GM23338 (cell line): ENCODE results near the gene GPR32. TPM values are rescaled to one million over a fixed set of nuclear protein-coding genes. Genes with fewer than 3 reads are reported as not detected.

Experiments
- ATAC-seq: fragments of 200-7000 bp; cut with Tn5 transposase; 3 replicates; pipeline ENCODE4 v1.9.1; 2020
- DNase-seq: peaks from one replicate; pipeline ENCODE4 v3.0.0-alpha.2; 2015; ENCODE audit warnings: low spot score
- H2AFZ ChIP-seq: fragments of 200-600 bp; sonication (generic); 2 replicates; pipeline ENCODE4 v1.8.0; 2016; ENCODE audit warnings: antibody characterized with exemption, mild to moderate bottlenecking, moderate library complexity
- H3F3A ChIP-seq: fragments of 200-600 bp; sonication (generic); replicated peaks from 2 replicates; pipeline ENCODE4 v1.8.0; 2017; ENCODE audit warnings: antibody characterized with exemption, mixed run types, low read depth
- H3K27ac ChIP-seq: fragments of 200-600 bp; sonication (generic); 2 replicates; pipeline ENCODE4 v1.6.1; 2016; ENCODE audit warnings: low read depth
- H3K27me3 ChIP-seq: fragments of 200-600 bp; sonication (generic); 2 replicates; pipeline ENCODE4 v1.8.0; 2016; ENCODE audit warnings: mild to moderate bottlenecking, mixed run types, moderate library complexity; ENCODE audit not compliant: insufficient read depth
- H3K36me3 ChIP-seq: fragments of 200-600 bp; sonication (generic); 2 replicates; pipeline ENCODE4 v1.8.0; 2016; ENCODE audit warnings: mild to moderate bottlenecking; ENCODE audit not compliant: insufficient read depth
- H3K4me1 ChIP-seq: fragments of 200-600 bp; sonication (generic); 2 replicates; pipeline ENCODE4 v1.8.0; 2016; ENCODE audit warnings: mild to moderate bottlenecking, moderate library complexity; ENCODE audit not compliant: insufficient read depth
- H3K4me2 ChIP-seq: fragments of 200-600 bp; sonication (generic); 2 replicates; pipeline ENCODE4 v1.7.1; 2017; ENCODE audit warnings: mixed run types
- H3K4me3 ChIP-seq: fragments of 200-600 bp; sonication (generic); 2 replicates; pipeline ENCODE4 v1.6.1; 2016; ENCODE audit warnings: mixed run types
- H3K79me2 ChIP-seq: fragments of 200-600 bp; sonication (generic); replicated peaks from 2 replicates; pipeline ENCODE4 v1.8.0; 2017; ENCODE audit warnings: mild to moderate bottlenecking; ENCODE audit not compliant: insufficient read depth
- H3K9me2 ChIP-seq: fragments of 200-600 bp; sonication (generic); 2 replicates; pipeline ENCODE4 v1.8.0; 2017; ENCODE audit not compliant: insufficient read depth
- H4K20me1 ChIP-seq: fragments of 200-600 bp; sonication (generic); replicated peaks from 2 replicates; pipeline ENCODE4 v1.8.0; 2017; ENCODE audit warnings: mild to moderate bottlenecking; ENCODE audit not compliant: insufficient read depth
- H3K27ac Mint-ChIP-seq: 2 replicates; pipeline ENCODE4 v1.8.0; 2020; ENCODE audit warnings: inconsistent platforms, mild to moderate bottlenecking, moderate library complexity, mixed read lengths
- H3K27me3 Mint-ChIP-seq: 3 replicates; pipeline ENCODE4 v1.8.0; 2022; ENCODE audit warnings: low read depth, mild to moderate bottlenecking, moderate library complexity, mixed read lengths, inconsistent platforms; ENCODE audit not compliant: insufficient read depth, poor library complexity
- H3K36me3 Mint-ChIP-seq: 3 replicates; pipeline ENCODE4 v1.8.0; 2021; ENCODE audit warnings: low read depth, mild to moderate bottlenecking, inconsistent platforms, moderate library complexity, mixed read lengths
- H3K4me1 Mint-ChIP-seq: 3 replicates; pipeline ENCODE4 v1.8.0; 2020; ENCODE audit warnings: mild to moderate bottlenecking, inconsistent platforms, mixed read lengths
- H3K4me3 Mint-ChIP-seq: 3 replicates; pipeline ENCODE4 v1.8.0; 2021; ENCODE audit warnings: moderate library complexity, mild to moderate bottlenecking, inconsistent platforms, mixed read lengths
- H3K9me3 Mint-ChIP-seq: 3 replicates; pipeline ENCODE4 v1.8.0; 2020; ENCODE audit warnings: moderate library complexity, mild to moderate bottlenecking, inconsistent platforms, mixed read lengths
- CREB1 ChIP-seq: fragments of 250-450 bp; sonication (Bioruptor Pico); IDR thresholded peaks from 2 replicates; pipeline ENCODE4 v1.5.0; 2020; ENCODE audit warnings: low read depth, mild to moderate bottlenecking, moderate library complexity
- CTCF ChIP-seq, 2 experiments: fragments of 200-600 bp in 1 of 2; sonication (generic) in 1 of 2; conservative IDR thresholded peaks; 2 replicates each; pipeline versions ENCODE4 v1.5.1 to v1.6.1; 2016 to 2017; ENCODE audit warnings: antibody characterized with exemption in 2 of 2, low read depth in 2 of 2, mild to moderate bottlenecking in 2 of 2, moderate library complexity in 1 of 2
- EZH2phosphoT487 ChIP-seq: fragments of 200-600 bp; sonication (generic); IDR thresholded peaks from one replicate; pipeline ENCODE4 v1.8.1; 2018; ENCODE audit warnings: antibody characterized with exemption; ENCODE audit not compliant: unreplicated experiment
- JUNB ChIP-seq: IDR thresholded peaks from one replicate; pipeline ENCODE4 v1.6.1; 2016; ENCODE audit warnings: antibody characterized with exemption; ENCODE audit not compliant: unreplicated experiment
- NANOG ChIP-seq: IDR thresholded peaks from 2 replicates; pipeline ENCODE4 v1.6.1; 2016; ENCODE audit warnings: antibody characterized with exemption, borderline replicate concordance
- POLR2AphosphoS5 ChIP-seq: IDR thresholded peaks from 2 replicates; pipeline ENCODE4 v1.6.1; 2016; ENCODE audit warnings: antibody characterized with exemption, low read depth
- REST ChIP-seq: IDR thresholded peaks from one replicate; pipeline ENCODE4 v1.6.1; 2018; ENCODE audit warnings: antibody characterized with exemption; ENCODE audit not compliant: unreplicated experiment
- STAT1 ChIP-seq: IDR thresholded peaks from one replicate; pipeline ENCODE4 v1.6.1; 2016; ENCODE audit warnings: antibody characterized with exemption; ENCODE audit not compliant: unreplicated experiment
- ZNF114 ChIP-seq: fragments of 250-450 bp; sonication (Bioruptor Pico); IDR thresholded peaks from 2 replicates; pipeline ENCODE4 v1.5.0; 2020; ENCODE audit warnings: mild to moderate bottlenecking, moderate library complexity
- ZNF331 ChIP-seq: fragments of 250-450 bp; sonication (Bioruptor Pico); IDR thresholded peaks from 2 replicates; pipeline ENCODE4 v1.5.0; 2020; ENCODE audit warnings: low read depth, mild to moderate bottlenecking, moderate library complexity
- ZNF462 ChIP-seq: fragments of 250-450 bp; sonication (Bioruptor Pico); IDR thresholded peaks from 2 replicates; pipeline ENCODE4 v1.5.0; 2020; ENCODE audit warnings: mild to moderate bottlenecking, moderate library complexity
- polyA plus RNA-seq: library from polyadenylated mRNA; unstranded; fragments of >200 nt; fragmentation: Nextera tagmentation; extraction: Ambion mirVana; gene quantifications from 2 replicates; pipeline ENCODE4 v1.2.1, GENCODE V29; 2016
- total RNA-seq: library from RNA; depleted of rRNA; stranded (reverse); fragments of >200 nt; shearing (Covaris generic); gene quantifications from 2 replicates; pipeline ENCODE4 v1.2.3, GENCODE V29; 2014

The GPR32 gene
- total and polyA plus RNA-seq, 2 experiments from 2014 or later: not detected

GRCh38 chr19:50804420-50805272 is 34.4 kb downstream of the GPR32 start (continued):
- TF ChIP-seq REST (no peak), STAT1 (no peak), CTCF (conservative IDR thresholded peaks at IDR 0.05; ENCODE audit: low read depth in 2 of 2) (no peak), POLR2AphosphoS5 (peak; percentile 87), JUNB (no peak), CREB1 (CRISPR knock-in tag) (peak; percentile 78), ZNF114 (CRISPR knock-in tag) (no peak), EZH2phosphoT487 (no peak)

GRCh38 chr19:50808856-50809255 is 38.6 kb downstream of the GPR32 start:
- Mint-ChIP-seq H3K27ac (no peak overlapping the region), H3K27me3 (peaks cover 22% of the 10 kb centered on the region), H3K4me3 (no peak overlapping the region), H3K4me1 (peaks cover 3% of the 10 kb centered on the region; the same call in 2 of the 3 replicates), H3K36me3 (peaks cover 12% of the 10 kb centered on the region), H3K9me3 (peaks cover 29% of the 10 kb centered on the region)
- DNase-seq (no peak), ATAC-seq (no peak)
- Histone ChIP-seq H3K27me3 (peaks cover 5% of the 10 kb centered on the region; the same call in 1 of the 2 replicates), H3K4me2 (no peak overlapping the region), H3K79me2 (peaks cover 5% of the 10 kb centered on the region), H3K36me3 (no peaks in the 10 kb centered on the region), H3K9me2 (0 out of 2 replicates have a peak, but pooled peaks cover 3% of the 10 kb centered on the region), H3K4me1 (no peaks in the 10 kb centered on the region), H3K27ac (no peak overlapping the region), H3K4me3 (no peak overlapping the region), H4K20me1 (peaks cover 1% of the 10 kb centered on the region; the same call in 1 of the 2 replicates), H3F3A (no peaks in the 10 kb centered on the region), H2AFZ (no peak overlapping the region)
- no peak for TF ChIP-seq EZH2phosphoT487
- TF ChIP-seq ZNF462 (CRISPR knock-in tag): no peak
- no peak for TF ChIP-seq ZNF331 (CRISPR knock-in tag)
- no peak for TF ChIP-seq NANOG
- no peak for TF ChIP-seq ZNF114 (CRISPR knock-in tag)
